ENCODE data around the gene SPATS2. TPM values are rescaled to one million over a fixed set of nuclear protein-coding genes. Genes with fewer than 3 reads are reported as not detected.
A peak's percentile ranks its signal among the peaks of the same experiment; 100 is the strongest.

SPATS2 gene
- total RNA-seq, 1 donor from 2014 or later: 13.8 TPM

GRCh38 chr12:49451468-49452259 lies 84.4 kb downstream of the SPATS2 start:
- H3K9me3 ChIP-seq: no peaks in the 10 kb centered on the region
- no peak for DNase-seq (ENCODE audit: low spot score in 2 of 2)
- H3K4me3 ChIP-seq: no peak overlapping the region
- intact Hi-C loops (cut with DNase I): no loop called here
- no peaks in the 10 kb centered on the region for H3K36me3 ChIP-seq
- no peaks in the 10 kb centered on the region for H3K4me1 ChIP-seq
- no peaks in the 10 kb centered on the region for H3K27me3 ChIP-seq
- TF ChIP-seq CTCF (IDR thresholded peaks at IDR 0.05): no peak
- H3K27ac ChIP-seq: no peak overlapping the region

DNA sequence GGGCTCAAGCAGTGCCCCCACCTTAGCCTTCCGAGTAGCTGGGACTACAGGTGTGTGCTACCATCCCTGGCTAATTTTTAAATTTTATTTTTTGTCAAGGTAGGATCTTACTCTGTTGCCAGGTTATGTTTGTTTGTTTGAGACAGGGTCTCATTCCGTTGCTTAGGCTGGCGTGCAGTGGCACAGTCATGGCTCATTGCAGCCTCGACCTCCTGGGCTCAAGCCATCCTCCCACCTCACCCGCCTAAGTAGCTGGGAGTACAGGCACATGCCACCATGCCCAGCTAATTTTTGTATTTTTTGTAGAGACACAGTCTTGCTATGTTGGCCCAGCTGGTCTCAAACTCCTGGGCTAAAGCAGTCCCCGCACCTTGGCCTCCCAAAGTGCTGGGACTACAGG lies 88.2 kb downstream of the SPATS2 start:
- no peak for TF ChIP-seq CTCF (IDR thresholded peaks at IDR 0.05)
- Histone ChIP-seq H3K27me3 (no peaks in the 10 kb centered on the region), H3K36me3 (no peaks in the 10 kb centered on the region), H3K4me3 (no peak overlapping the region), H3K9me3 (no peaks in the 10 kb centered on the region), H3K4me1 (no peaks in the 10 kb centered on the region), H3K27ac (no peak overlapping the region)
- intact Hi-C loops (cut with DNase I): no loop called here
- no peak for DNase-seq (ENCODE audit: low spot score in 2 of 2)

GRCh38 chr12:49456131-49456679 lies 88.9 kb downstream of the SPATS2 start:
- no peaks in the 10 kb centered on the region for H3K36me3 ChIP-seq
- H3K27me3 ChIP-seq: no peaks in the 10 kb centered on the region
- no peak overlapping the region for H3K4me3 ChIP-seq
- no peaks in the 10 kb centered on the region for H3K9me3 ChIP-seq
- no peak for DNase-seq (ENCODE audit: low spot score in 2 of 2)
- no peak for TF ChIP-seq CTCF (IDR thresholded peaks at IDR 0.05)
- no peaks in the 10 kb centered on the region for H3K4me1 ChIP-seq
- intact Hi-C loops (cut with DNase I): no loop called here
- H3K27ac ChIP-seq: no peak overlapping the region

DNA sequence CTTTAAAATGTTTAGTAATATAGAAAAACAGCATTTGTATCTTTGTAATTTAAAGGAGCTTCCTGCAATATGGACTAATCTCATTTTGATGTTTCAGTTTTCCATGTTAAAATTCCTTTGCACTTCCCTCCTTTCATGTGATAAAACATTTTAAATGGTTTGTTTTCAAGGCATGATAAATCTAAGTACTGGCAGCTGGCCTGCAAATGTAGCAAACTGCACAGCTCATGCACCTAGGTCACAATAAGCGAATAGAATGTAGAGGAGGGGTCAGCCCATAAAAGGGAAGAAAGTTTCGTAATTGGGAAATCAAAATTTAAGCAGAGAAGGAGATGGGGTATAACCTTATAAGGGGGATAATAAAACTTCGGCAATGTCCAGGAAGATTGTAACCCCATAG lies 91.6 kb downstream of the SPATS2 start:
- intact Hi-C loops (cut with DNase I): no loop called here
- Histone ChIP-seq H3K4me1 (no peaks in the 10 kb centered on the region), H3K27me3 (no peaks in the 10 kb centered on the region), H3K9me3 (no peaks in the 10 kb centered on the region), H3K27ac (no peak overlapping the region), H3K4me3 (no peak overlapping the region), H3K36me3 (no peaks in the 10 kb centered on the region)
- TF ChIP-seq CTCF (IDR thresholded peaks at IDR 0.05): no peak
- DNase-seq (ENCODE audit: low spot score in 2 of 2): no peak

DNA sequence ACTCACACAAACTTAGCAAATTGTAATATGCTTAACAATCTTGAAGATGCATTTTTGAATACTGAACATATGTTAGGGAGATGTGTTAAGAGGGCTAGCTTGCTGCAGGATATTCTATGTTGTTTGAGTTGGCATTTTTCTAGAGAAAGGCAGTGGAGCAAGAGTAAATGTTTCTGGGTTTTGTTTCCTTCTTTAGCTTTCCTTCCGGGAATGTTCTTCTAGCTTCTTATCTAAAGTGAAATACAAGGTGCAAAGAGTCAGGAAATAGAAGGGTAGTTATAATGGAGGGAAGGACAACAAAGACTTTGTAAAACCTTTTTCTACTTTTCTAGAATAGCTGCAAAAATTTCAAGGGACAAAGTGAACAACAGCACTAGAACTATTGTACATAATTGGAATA lies 94.0 kb downstream of the SPATS2 start:
- Histone ChIP-seq H3K4me3 (no peak overlapping the region), H3K4me1 (no peaks in the 10 kb centered on the region), H3K9me3 (no peaks in the 10 kb centered on the region), H3K27ac (peak overlapping the region in 1 of 2 donors; percentile 7), H3K27me3 (no peaks in the 10 kb centered on the region), H3K36me3 (no peaks in the 10 kb centered on the region)
- no peak for DNase-seq (ENCODE audit: low spot score in 2 of 2)
- no peak for TF ChIP-seq CTCF (IDR thresholded peaks at IDR 0.05)
- intact Hi-C loops (cut with DNase I): no loop called here
